Caco-2 (cell line): ENCODE data around the gene PLCB4. TPM values are rescaled to one million over a fixed set of nuclear protein-coding genes. Genes with fewer than 3 reads are reported as not detected.

Source experiments
- BruUV-seq: library from RNA; stranded (reverse); fragments of 400-500 nt; replicated peaks from 2 replicates; lab custom pipeline; 2021; lab: Mats Ljungman, UMichigan
- CTCF ChIA-PET: fragments of 300-600 bp; sonication (Branson Sonifier 250); formaldehyde crosslinking; loops from one replicate; lab custom pipeline; 2022; ENCODE audit warnings: antibody characterized with exemption; lab: Charles Lee
- POLR2A ChIA-PET: fragments of 300-600 bp; sonication (Branson Sonifier 250); formaldehyde crosslinking; loops from one replicate; lab custom pipeline; 2022; ENCODE audit warnings: antibody characterized with exemption; lab: Charles Lee
- DNase-seq, 2 experiments: peaks; one replicate each; pipeline versions ENCODE4 v3.0.0 to v3.0.0-alpha.2; 2020 to 2022
- H3K27me3 ChIP-seq: replicated peaks from 2 replicates; pipeline ENCODE4 v1.6.0; 2011; ENCODE audit warnings: low read length; ENCODE audit not compliant: control insufficient read depth, insufficient read depth
- H3K36me3 ChIP-seq: 2 replicates; pipeline ENCODE4 v1.5.1; 2011; ENCODE audit warnings: low read length; ENCODE audit not compliant: control insufficient read depth, insufficient read depth
- H3K4me1 ChIP-seq: fragments of 250-450 bp; sonication (Bioruptor Pico); 2 replicates; pipeline ENCODE4 v1.5.1; 2020; ENCODE audit warnings: mild to moderate bottlenecking
- H3K4me3 ChIP-seq: 2 replicates; pipeline ENCODE4 v1.5.1; 2011; ENCODE audit warnings: low read depth, mild to moderate bottlenecking, control low read depth, low read length
- H3K9me3 ChIP-seq: fragments of 250-450 bp; sonication (Bioruptor Pico); 2 replicates; pipeline ENCODE4 v1.5.1; 2020; ENCODE audit warnings: mild to moderate bottlenecking, moderate library complexity
- H3K27ac Mint-ChIP-seq: one replicate; pipeline ENCODE4 v1.8.0; 2022; ENCODE audit warnings: mixed read lengths; ENCODE audit not compliant: unreplicated experiment
- H3K27me3 Mint-ChIP-seq: one replicate; pipeline ENCODE4 v1.8.0; 2022; ENCODE audit warnings: mixed read lengths; ENCODE audit not compliant: insufficient read depth, unreplicated experiment
- H3K36me3 Mint-ChIP-seq: one replicate; pipeline ENCODE4 v1.8.0; 2022; ENCODE audit warnings: mild to moderate bottlenecking, mixed read lengths; ENCODE audit not compliant: insufficient read depth, unreplicated experiment
- H3K4me1 Mint-ChIP-seq: one replicate; pipeline ENCODE4 v1.8.0; 2022; ENCODE audit warnings: low read depth, mixed read lengths; ENCODE audit not compliant: unreplicated experiment
- H3K4me3 Mint-ChIP-seq: one replicate; pipeline ENCODE4 v1.8.0; 2022; ENCODE audit warnings: mild to moderate bottlenecking, moderate library complexity, mixed read lengths; ENCODE audit not compliant: unreplicated experiment
- H3K9me3 Mint-ChIP-seq: one replicate; pipeline ENCODE4 v1.8.0; 2022; ENCODE audit warnings: mixed read lengths; ENCODE audit not compliant: unreplicated experiment
- CTCF ChIP-seq, 2 experiments: fragments of 200-600 bp in 1 of 2; IDR thresholded peaks; 1 replicate in 1 of 2; 2 replicates in 1 of 2; pipeline versions ENCODE4 v1.5.1 to v1.8.0; 2011 to 2022; ENCODE audit warnings: antibody characterized with exemption in 1 of 2, control low read depth in 1 of 2, inconsistent platforms in 1 of 2, low read depth in 1 of 2, low read length in 1 of 2, mild to moderate bottlenecking in 1 of 2, moderate library complexity in 1 of 2; ENCODE audit not compliant: insufficient read depth in 1 of 2, severe bottlenecking in 1 of 2, unreplicated experiment in 1 of 2
- intact Hi-C: fragments of 100-400 bp; cut with micrococcal nuclease; formaldehyde crosslinking; loops from one replicate; pipeline ENCODE4 v1.10.0; 2022; ENCODE audit not compliant: unreplicated experiment
- total RNA-seq: library from RNA; stranded (reverse); gene quantifications from 2 replicates; pipeline ENCODE4 v1.2.3, GENCODE V29; 2022

The PLCB4 gene
- total RNA-seq, 1 experiment from 2014 or later, result 3.0 TPM

DNA sequence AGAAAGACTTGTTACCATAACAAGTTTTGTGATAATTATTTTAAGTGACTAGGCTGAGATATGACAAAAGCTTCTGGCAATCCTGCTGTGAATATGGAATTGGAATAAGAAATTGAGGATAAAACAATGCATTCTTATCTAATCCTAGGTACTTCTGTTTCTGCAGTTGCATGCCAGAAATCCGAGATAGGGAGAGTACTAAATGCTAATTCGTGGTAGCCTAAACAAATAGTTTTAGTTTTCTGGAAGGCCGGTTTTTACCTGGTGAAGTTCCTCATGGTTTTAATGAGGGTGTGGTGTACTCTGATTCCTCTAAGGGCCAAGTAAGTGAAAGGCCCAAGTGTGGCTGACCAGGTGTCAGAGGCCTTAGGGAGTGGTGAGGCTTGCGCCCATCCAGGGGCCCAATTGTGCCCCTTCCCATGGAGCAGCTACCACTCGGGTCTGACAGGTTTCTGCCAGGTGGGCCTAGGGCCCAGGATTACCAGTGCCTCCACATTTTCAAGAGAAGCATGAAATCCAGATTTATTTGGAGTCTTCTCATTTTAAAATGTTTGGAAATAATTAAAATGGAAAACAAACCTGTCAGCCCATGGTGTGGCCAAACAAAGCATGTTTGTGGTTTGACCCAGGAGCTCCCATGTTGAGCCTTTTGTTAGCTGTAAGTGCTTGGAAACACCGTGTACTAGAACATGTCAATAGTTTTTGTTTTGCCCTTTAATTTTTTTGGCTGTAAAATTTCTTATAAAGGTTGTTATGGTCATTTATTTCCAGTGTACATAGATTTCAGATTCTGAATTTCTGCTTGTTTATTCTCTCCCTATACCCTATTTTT, 6.6 kb downstream of the PLCB4 start:
- intact Hi-C loops, result no loop called here
- DNase-seq, result no peak
- Histone ChIP-seq H3K9me3 (no peaks in the 10 kb centered on the region), H3K36me3 (no peaks in the 10 kb centered on the region), H3K4me3 (no peak overlapping the region), H3K27me3 (no peaks in the 10 kb centered on the region), H3K4me1 (peaks cover 21% of the 10 kb centered on the region)
- ChIA-PET POLR2A (no interaction called here), CTCF (interaction anchor here (1.2 kb wide), 1 partner anchor 284 kb away, joined by 5 read pairs; no protein-coding TSS in a partner anchor)
- Mint-ChIP-seq H3K9me3 (no peaks in the 10 kb centered on the region), H3K27ac (no peak overlapping the region), H3K27me3 (no peaks in the 10 kb centered on the region), H3K4me1 (peaks cover 7% of the 10 kb centered on the region), H3K36me3 (no peaks in the 10 kb centered on the region), H3K4me3 (no peak overlapping the region)
- TF ChIP-seq CTCF (IDR thresholded peaks at IDR 0.05; ENCODE audit: insufficient read depth in 1 of 2, low read depth in 1 of 2, low read length in 1 of 2, severe bottlenecking in 1 of 2, unreplicated experiment in 1 of 2), result no peak
- BruUV-seq, result no TSS peak

- no peak for TF ChIP-seq CTCF (IDR thresholded peaks at IDR 0.05; ENCODE audit: insufficient read depth in 1 of 2, low read depth in 1 of 2, low read length in 1 of 2, severe bottlenecking in 1 of 2, unreplicated experiment in 1 of 2)
- H3K27me3 Mint-ChIP-seq, result peaks cover 4% of the 10 kb centered on the region
- H3K36me3 ChIP-seq, result no peaks in the 10 kb centered on the region
- ChIA-PET POLR2A (no interaction called here), CTCF (interaction anchor here (0.7 to 1.2 kb wide), 2 partner anchors 232 to 283 kb away, joined by 5 read pairs; no protein-coding TSS in a partner anchor)
- no peak overlapping the region for H3K4me3 ChIP-seq
- no peaks in the 10 kb centered on the region for H3K36me3 Mint-ChIP-seq
- DNase-seq, result no peak
- H3K4me1 Mint-ChIP-seq, result peaks cover 7% of the 10 kb centered on the region
- no peak overlapping the region for H3K4me3 Mint-ChIP-seq
- H3K27ac Mint-ChIP-seq, result no peak overlapping the region
- intact Hi-C loops, result no loop called here
- H3K4me1 ChIP-seq, result peaks cover 21% of the 10 kb centered on the region
- H3K27me3 ChIP-seq, result no peaks in the 10 kb centered on the region
- no peaks in the 10 kb centered on the region for H3K9me3 Mint-ChIP-seq
- no peaks in the 10 kb centered on the region for H3K9me3 ChIP-seq
- no TSS peak for BruUV-seq
Observed at GRCh38 chr20:9076440-9076839, 7.6 kb downstream of the PLCB4 start.

DNA sequence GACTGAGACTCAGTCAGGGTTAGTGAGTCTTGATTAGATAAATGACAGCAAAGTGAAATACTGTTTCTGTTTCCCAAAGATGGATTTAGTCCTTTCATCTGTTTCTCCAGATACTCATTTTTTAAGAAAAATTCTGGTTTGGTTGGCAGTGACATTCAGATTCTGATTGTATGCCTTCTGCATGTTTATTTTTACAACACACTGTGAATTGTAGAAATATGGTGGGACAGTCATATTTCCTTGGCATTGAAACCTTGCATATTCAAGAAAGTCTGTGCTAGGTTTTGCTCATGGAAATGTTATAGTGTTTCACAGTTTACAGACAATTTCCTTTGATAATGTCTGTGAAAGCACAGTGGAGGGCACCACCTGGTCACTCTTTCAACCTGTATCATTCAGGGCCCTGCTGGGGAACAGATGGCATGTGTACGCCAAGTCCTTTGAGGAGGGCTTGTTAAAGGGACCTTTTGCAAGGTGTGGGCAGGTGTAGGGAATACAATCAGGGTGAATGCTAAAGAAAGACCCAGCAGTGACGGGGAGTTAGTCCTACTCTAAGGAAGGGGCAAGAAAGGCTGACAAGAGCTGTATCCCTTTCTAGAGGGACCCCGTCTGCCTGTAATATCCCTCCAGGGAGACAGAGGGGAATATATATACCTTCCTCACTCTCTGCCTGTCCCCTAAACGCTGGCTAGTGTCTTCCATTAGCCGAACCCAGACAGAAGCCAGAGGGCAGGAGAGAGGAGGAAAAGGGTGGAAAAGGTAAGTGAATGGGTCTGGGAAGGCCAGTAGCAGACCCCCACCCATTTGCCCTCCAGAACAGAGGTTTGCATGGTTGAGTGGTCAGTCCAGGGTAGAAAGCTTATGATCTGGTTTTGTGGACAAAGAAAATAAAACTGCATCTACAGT, 10.2 kb downstream of the PLCB4 start:
- ChIA-PET CTCF (no interaction called here), POLR2A (no interaction called here)
- Histone ChIP-seq H3K4me1 (no peaks in the 10 kb centered on the region), H3K9me3 (no peaks in the 10 kb centered on the region), H3K27me3 (no peaks in the 10 kb centered on the region), H3K36me3 (no peaks in the 10 kb centered on the region), H3K4me3 (no peak overlapping the region)
- intact Hi-C loops, result no loop called here
- no peaks in the 10 kb centered on the region for H3K4me1 Mint-ChIP-seq
- no peaks in the 10 kb centered on the region for H3K9me3 Mint-ChIP-seq
- no peak for DNase-seq
- no TSS peak for BruUV-seq
- TF ChIP-seq CTCF (IDR thresholded peaks at IDR 0.05; ENCODE audit: insufficient read depth in 1 of 2, low read depth in 1 of 2, low read length in 1 of 2, severe bottlenecking in 1 of 2, unreplicated experiment in 1 of 2), result no peak
- H3K4me3 Mint-ChIP-seq, result no peak overlapping the region
- H3K36me3 Mint-ChIP-seq, result no peaks in the 10 kb centered on the region
- H3K27ac Mint-ChIP-seq, result no peak overlapping the region
- H3K27me3 Mint-ChIP-seq, result peaks cover 4% of the 10 kb centered on the region
